Right atrium auricular region (tissue), 2 donors: ENCODE measurements around the gene SLC35B1. TPM values are rescaled to one million over a fixed set of nuclear protein-coding genes. Genes with fewer than 3 reads are reported as not detected.
A peak's percentile ranks its signal among the peaks of the same experiment; 100 is the strongest.

ENCODE experiments used
- DNase-seq: peaks from one replicate; pipeline ENCODE4 v3.0.0-alpha.2; 2019; ENCODE audit warnings: low spot score
- H3K27ac ChIP-seq, 2 donors: fragments of 200-600 bp; sonication (generic); 1 replicate in 1 of 2; 2 replicates in 1 of 2; pipeline ENCODE4 v1.5.1; 2016 to 2019
- H3K27me3 ChIP-seq, 2 donors: fragments of 200-600 bp; sonication (generic); one replicate each; pipeline versions ENCODE4 v1.5.1 to v1.6.0; 2017 to 2019
- H3K36me3 ChIP-seq: fragments of 200-600 bp; sonication (generic); one replicate; pipeline ENCODE4 v1.5.1; 2016
- H3K4me1 ChIP-seq, 2 donors: fragments of 200-600 bp; sonication (generic); one replicate each; pipeline versions ENCODE4 v1.5.1 to v1.6.0; 2017 to 2019
- H3K4me3 ChIP-seq, 2 donors: fragments of 200-600 bp; sonication (generic); 1 replicate in 1 of 2; 2 replicates in 1 of 2; pipeline ENCODE4 v1.5.1; 2017 to 2019; ENCODE audit warnings: mild to moderate bottlenecking in 1 of 2, moderate library complexity in 1 of 2
- H3K9me3 ChIP-seq, 2 donors: fragments of 200-600 bp; sonication (generic); one replicate each; pipeline ENCODE4 v1.5.1; 2019
- total RNA-seq, 2 donors: library from RNA; depleted of rRNA; stranded (reverse); fragments of >200 nt; gene quantifications; one replicate each; pipeline ENCODE4 v1.1.0, GENCODE V29; 2016
- TF ChIP-seq, protein P1 (sequence below), 2 donors: fragments of 200-600 bp; sonication (generic); IDR thresholded peaks; one replicate each; pipeline ENCODE4 v1.5.1; 2019; ENCODE audit warnings: antibody characterized with exemption in 2 of 2

SLC35B1 gene
- total RNA-seq, 2 donors from 2014 or later, result 54.1 to 83.6 TPM

DNA sequence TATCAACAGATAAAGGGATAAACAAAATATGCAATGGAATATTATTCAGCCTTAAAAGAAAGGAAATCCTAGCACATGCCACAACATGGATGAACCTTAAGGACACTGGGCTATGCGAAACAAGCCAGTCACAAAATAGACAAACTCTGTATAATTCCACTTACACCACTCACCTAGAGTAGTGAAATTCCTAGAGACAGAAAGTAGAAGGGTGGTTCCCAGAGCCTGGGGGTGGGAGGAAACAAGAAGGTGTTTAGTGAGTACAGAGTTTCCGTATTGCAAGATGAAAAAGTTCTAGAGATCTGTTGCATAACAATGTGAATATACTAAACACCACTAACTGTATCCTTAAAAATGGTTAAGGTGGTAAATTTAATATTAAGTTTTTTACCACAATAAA, 39.9 kb downstream of the SLC35B1 start:
- no peaks in the 10 kb centered on the region for H3K27me3 ChIP-seq
- DNase-seq, result no peak
- H3K4me3 ChIP-seq, result no peak overlapping the region
- TF ChIP-seq, protein P1, sequence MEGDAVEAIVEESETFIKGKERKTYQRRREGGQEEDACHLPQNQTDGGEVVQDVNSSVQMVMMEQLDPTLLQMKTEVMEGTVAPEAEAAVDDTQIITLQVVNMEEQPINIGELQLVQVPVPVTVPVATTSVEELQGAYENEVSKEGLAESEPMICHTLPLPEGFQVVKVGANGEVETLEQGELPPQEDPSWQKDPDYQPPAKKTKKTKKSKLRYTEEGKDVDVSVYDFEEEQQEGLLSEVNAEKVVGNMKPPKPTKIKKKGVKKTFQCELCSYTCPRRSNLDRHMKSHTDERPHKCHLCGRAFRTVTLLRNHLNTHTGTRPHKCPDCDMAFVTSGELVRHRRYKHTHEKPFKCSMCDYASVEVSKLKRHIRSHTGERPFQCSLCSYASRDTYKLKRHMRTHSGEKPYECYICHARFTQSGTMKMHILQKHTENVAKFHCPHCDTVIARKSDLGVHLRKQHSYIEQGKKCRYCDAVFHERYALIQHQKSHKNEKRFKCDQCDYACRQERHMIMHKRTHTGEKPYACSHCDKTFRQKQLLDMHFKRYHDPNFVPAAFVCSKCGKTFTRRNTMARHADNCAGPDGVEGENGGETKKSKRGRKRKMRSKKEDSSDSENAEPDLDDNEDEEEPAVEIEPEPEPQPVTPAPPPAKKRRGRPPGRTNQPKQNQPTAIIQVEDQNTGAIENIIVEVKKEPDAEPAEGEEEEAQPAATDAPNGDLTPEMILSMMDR (IDR thresholded peaks at IDR 0.05), result no peak
- no peaks in the 10 kb centered on the region for H3K9me3 ChIP-seq
- peaks cover 0 to 37% of the 10 kb centered on the region in 2 donors for H3K4me1 ChIP-seq
- no peak overlapping the region for H3K27ac ChIP-seq
- H3K36me3 ChIP-seq, result peaks cover 7% of the 10 kb centered on the region

DNA sequence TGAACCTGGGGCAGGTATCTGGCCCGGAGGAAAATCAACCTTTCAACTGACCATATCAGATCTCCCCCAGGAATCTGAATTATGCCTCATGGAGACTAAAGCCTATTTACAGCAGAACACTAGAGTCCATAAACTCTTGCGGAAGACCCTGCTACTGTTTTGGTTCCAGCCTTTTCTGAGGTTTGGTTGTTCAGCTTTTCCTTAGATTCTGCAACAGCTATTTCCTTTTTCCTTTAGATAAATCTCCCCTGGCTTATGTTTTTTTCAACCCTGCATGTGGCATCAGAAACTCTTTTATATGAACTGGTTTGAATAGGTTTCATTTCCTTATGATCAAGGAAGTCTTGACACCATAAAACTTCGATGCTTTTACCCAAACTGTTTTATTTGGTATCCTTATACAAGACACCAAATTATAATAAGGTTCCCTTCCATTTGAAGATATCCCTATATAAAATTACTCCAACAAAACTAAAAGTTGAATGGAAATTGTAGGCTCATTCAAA, 43.0 kb downstream of the SLC35B1 start:
- TF ChIP-seq, protein P1 (IDR thresholded peaks at IDR 0.05), result no peak
- DNase-seq, result no peak
- Histone ChIP-seq H3K27me3 (no peaks in the 10 kb centered on the region), H3K36me3 (peaks cover 7% of the 10 kb centered on the region), H3K27ac (no peak overlapping the region), H3K9me3 (no peaks in the 10 kb centered on the region), H3K4me1 (peaks cover 0 to 14% of the 10 kb centered on the region in 2 donors), H3K4me3 (no peak overlapping the region)

DNA sequence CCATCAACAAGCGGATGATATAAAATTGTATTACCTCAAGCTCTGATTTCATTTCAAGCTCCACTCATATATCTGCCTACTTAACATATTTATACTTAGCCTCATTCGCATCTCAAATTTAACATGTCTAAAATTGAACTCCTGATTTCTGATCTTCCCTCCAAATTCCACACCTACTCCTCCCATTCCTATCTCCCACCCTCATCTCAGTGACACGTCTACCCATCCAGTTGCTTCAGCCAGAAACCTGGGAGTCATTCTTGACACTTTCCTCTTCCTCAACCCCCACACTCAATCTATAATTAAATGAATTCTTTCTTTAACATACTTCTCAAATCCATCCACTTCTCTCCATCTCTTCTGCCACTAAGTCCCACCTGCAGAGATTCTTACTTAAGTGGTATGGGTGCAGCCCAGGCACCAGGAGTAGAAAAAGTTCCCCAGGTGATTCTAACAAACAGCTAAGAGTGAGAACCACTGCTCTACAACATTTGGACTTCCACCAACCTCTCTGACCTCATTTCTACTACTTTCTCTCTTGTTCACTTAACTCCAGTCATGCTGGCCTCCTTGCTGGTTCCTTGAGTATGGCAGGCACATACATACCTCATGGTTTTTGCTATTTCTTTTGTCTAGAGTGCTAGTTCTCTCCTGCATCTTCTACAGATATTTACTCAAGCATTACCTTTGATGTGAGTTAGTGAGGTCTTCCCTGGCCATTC, 47.9 kb downstream of the SLC35B1 start:
- Histone ChIP-seq H3K27me3 (no peaks in the 10 kb centered on the region), H3K9me3 (no peaks in the 10 kb centered on the region), H3K36me3 (peaks cover 4% of the 10 kb centered on the region), H3K4me1 (peaks cover 0 to 39% of the 10 kb centered on the region in 2 donors), H3K4me3 (no peak overlapping the region), H3K27ac (no peak overlapping the region)
- DNase-seq, result no peak
- TF ChIP-seq, protein P1 (IDR thresholded peaks at IDR 0.05), result no peak

DNA sequence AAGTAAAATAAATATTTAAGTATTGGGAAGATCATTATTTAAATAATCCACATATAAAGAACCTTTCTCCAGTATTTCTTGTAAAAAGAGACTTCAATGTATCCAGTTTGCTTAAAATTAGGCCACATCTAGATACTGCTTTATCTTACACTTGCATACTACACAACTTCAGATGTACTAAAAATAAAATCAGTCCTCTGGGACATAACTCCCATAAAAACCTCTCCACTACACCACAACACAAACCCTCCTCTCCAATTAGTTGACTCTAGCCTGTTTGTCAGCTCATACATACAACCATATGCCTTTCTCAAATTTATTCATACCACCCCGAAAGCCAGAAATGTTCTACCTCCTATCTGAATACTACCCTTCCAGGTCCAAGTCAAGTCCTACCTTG, 51.5 kb downstream of the SLC35B1 start:
- peaks cover 0 to 53% of the 10 kb centered on the region in 2 donors for H3K4me1 ChIP-seq
- no peaks in the 10 kb centered on the region for H3K27me3 ChIP-seq
- no peak overlapping the region for H3K4me3 ChIP-seq
- H3K27ac ChIP-seq, result peak overlapping the region in 1 of 2 donors; percentile 51
- no peaks in the 10 kb centered on the region for H3K9me3 ChIP-seq
- H3K36me3 ChIP-seq, result no peaks in the 10 kb centered on the region
- no peak for DNase-seq
- TF ChIP-seq, protein P1 (IDR thresholded peaks at IDR 0.05), result no peak

Other genes with a start within 250 kb of the SLC35B1 start
- 10 to 100 TPM; 13.9 to 16.7 TPM for gene NGFR, start 212.7 kb downstream of the SLC35B1 start, total RNA-seq
- 1 to 10 TPM; 3.4 to 8.8 TPM for gene NXPH3, start 132.1 kb downstream of the SLC35B1 start, total RNA-seq
- 10 to 100 TPM; 40.9 to 71.8 TPM for gene SPOP, start 29.9 kb downstream of the SLC35B1 start, total RNA-seq
- gene FAM117A, start 56.2 kb upstream of the SLC35B1 start, total RNA-seq, result 10 to 100 TPM; 15.1 to 15.5 TPM
- 10 to 100 TPM; 30.5 to 38.2 TPM for gene KAT7, start 80.7 kb upstream of the SLC35B1 start, total RNA-seq
- gene TAC4, start 140.1 kb upstream of the SLC35B1 start, total RNA-seq, result not detected